GM18499 (cell line): ENCODE results near the gene IL3.

Experiments
- ATAC-seq: cut with Tn5 transposase; IDR thresholded peaks from one replicate; pipeline ENCODE4 v1.9.1; 2021; ENCODE audit warnings: moderate number of reproducible peaks; ENCODE audit not compliant: insufficient read depth, unreplicated experiment

Gene IL3

DNA sequence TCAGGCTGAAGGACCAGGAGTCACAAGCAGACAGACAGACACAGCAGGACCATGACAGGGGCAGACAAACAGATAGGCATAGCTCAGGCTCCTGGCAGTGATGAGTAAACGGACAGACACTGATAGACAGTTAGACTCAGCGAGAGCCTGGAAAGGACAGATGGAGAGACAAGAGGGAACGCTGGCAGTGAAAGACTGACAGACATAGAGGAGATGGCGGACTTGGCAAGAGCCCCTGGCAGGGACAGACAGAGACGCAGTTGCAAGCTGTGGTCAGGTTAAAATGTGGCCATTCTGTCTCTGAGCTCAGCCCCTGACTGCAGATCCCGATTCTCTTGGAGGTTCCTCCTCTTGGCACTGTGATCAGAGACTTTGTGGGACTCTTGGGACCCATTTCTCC is 26.7 kb downstream of the IL3 start:
- no peak for ATAC-seq

DNA sequence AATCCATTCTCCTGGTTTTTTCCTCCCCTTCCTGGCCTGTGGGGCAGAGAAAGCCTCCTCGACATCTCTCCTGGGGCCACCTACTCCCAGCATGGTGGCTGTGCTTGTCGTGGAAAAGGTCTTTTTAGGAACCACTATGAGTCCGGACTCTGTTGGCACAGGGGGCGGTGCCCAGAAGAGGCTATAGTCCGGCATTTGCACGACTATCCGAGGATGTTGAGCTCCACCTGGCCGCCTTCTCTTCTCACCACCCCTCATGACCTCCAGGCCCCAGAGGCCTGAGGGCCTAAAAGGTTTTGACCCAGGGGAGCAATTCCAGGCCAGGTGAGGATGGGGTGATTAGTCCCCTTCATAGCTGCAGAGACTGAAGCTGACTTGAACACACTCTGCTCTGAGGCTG is 27.2 kb downstream of the IL3 start:
- no peak for ATAC-seq

- ATAC-seq, result no peak
These were observed 28.9 kb downstream of the IL3 start for GRCh38 chr5:132089363-132089762.

DNA sequence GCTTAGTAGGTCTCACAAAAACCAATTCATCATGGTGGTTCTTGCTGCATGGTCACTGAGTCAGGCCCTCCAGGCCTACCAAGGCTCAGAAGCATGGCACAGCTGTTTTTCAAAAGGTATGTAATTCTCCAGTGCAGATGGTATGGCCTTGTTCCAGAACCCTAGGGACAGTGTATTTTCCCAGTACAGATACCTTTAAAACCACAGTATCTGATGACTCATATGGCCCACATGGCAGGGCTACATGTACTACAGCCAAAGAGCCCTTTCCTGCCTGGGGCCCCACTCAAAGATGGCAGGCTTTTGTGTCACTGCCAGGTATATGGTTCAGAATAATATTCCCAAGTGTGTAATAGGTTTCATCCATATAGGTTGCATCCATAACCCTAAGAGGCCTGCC is 29.7 kb downstream of the IL3 start:
- no peak for ATAC-seq

- ATAC-seq, result no peak
These were observed 32.8 kb downstream of the IL3 start for GRCh38 chr5:132093271-132093670.

GRCh38 chr5:132094393-132095076 is 34.1 kb downstream of the IL3 start:
- ATAC-seq, result no peak

DNA sequence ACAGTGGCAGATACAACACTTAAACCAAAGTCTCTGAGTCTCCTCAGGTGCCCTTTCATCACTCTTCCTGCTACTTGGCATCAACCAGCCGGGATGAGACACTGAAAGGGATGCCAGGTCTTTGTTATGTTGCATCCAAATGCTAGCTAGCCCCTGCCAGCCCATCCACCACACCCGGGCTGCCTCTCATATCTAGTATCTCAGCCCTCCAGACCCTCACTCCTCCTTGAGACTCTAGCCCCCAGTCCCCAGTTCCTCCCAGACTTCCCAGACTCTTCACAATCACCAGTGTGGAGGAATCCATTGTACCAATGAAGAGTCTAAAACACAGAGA is 34.6 kb downstream of the IL3 start:
- no peak for ATAC-seq

DNA sequence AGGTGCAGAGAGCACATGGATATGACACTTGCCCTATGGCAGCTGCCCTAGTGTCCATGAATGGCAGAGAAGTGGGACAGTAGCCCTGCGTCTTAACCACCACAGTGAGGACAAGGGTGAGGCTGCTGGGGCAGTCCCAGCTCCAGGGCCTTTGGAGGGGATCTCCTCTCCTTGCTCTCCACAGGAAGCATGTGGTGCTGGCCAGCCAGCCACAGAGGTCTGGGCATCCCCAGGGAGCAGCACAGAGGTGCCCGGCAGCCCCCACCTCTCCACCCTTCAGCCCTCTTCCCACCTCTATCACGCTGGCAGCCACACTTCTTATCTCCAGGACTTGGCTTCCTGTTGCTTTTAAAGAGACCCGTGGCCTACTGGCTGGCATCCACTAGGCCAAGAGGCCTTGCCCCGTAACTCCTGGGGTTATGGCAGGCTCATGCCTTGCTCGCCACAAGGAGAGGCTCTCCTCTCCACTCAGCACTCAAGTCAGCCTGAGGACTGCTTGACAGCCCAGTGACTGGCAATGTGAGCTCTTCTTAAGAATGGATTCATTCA is 35.0 kb downstream of the IL3 start:
- no peak for ATAC-seq

DNA sequence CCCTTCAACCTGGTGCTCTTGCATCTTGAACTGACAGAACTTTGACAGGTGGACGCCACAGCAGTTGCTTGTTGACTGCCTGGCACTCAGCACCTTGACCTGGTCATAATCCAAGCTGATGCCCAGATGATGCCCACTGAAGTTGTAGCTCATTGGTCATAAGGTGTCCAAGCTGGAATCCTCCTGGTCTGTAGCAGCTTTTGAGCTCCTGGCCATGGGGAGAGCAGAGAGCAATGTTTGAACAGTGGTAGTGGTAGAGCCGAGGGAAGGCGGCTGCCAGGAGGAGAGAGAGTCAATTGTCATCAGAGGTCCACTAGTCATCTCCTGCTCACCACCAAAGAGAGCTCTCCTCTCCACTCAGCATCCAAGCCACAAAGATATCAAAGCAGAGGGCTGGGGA is 36.4 kb downstream of the IL3 start:
- no peak for ATAC-seq

DNA sequence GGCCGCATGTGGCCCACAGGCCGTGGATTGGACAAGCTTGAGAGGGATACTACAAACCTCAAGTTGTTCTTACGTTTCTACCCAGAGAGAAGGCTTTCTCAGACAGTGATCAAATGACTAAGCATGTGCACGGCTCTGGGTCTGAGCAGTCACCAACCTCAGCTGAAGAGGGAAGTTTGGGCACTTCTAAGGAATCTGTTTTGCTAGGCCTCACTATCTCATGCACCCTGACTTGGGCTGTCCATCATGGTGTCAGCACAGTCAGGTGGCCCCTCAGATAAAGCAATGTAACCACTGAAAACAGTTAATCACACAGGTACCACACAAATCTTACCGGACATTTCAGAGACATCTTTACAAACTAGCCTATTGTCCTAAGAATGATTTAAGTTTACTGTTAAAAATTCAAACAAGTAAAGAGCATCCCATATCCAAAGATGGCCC is 37.7 kb downstream of the IL3 start:
- ATAC-seq, result no peak

- no peak for ATAC-seq
These were observed 38.2 kb downstream of the IL3 start for GRCh38 chr5:132098621-132099020.

DNA sequence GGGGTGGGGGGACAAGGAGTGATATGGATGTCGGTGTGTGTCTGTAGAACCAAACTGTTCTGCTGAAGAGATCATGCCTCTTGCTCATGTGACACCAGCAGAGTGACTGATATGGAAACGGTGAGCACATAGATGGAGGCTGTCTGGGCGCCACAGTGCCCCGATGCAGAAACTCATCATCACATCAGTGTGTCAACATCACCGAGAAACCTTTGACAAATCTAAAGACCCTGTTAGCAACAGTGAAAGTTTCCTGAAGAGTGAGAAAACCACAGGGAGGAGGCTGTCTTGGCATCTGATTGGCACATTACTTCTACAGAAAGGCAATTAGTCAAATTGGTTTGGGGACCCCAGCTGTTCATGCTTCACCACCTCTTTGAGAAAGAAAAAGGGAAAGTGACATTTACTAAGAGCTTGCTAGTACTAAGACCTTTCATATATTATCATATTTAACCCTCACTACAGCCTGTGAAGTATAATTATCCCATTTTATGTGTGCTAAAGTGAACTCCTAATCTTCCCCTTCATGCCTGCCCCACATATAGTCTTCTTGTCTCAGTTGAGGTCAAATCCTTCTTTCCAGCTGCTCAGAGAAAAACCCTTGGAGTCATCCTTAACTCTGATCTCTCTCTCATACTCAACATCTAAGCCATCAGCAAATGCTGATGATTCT is 38.8 kb downstream of the IL3 start:
- peak; percentile 27 for ATAC-seq

- ATAC-seq, result no peak
These were observed 39.5 kb downstream of the IL3 start for GRCh38 chr5:132099905-132100304.

GRCh38 chr5:132100672-132101261 is 40.3 kb downstream of the IL3 start:
- no peak for ATAC-seq

- ATAC-seq, result no peak
These were observed 41.0 kb downstream of the IL3 start for GRCh38 chr5:132101385-132101880.

GRCh38 chr5:132102101-132102701 is 41.7 kb downstream of the IL3 start:
- no peak for ATAC-seq

DNA sequence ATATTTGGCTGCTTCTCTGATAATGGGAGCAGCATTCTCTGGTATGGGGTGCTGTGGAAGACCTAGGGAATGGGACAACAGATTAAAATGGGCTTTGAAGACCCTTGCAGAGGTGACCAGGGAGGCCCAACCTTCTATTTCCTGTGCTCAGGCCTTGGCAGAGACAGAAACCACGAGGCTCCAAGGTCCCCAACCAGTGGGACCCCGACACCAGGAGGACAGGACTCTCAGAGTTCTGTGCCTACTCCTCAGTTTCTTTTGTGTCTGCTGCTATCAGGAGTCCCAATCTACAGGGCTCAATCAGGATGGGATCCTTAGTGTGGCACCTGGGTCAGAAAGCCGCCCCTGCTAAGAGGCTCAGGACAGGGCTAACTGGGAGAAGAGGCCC is 42.5 kb downstream of the IL3 start:
- ATAC-seq, result no peak

DNA sequence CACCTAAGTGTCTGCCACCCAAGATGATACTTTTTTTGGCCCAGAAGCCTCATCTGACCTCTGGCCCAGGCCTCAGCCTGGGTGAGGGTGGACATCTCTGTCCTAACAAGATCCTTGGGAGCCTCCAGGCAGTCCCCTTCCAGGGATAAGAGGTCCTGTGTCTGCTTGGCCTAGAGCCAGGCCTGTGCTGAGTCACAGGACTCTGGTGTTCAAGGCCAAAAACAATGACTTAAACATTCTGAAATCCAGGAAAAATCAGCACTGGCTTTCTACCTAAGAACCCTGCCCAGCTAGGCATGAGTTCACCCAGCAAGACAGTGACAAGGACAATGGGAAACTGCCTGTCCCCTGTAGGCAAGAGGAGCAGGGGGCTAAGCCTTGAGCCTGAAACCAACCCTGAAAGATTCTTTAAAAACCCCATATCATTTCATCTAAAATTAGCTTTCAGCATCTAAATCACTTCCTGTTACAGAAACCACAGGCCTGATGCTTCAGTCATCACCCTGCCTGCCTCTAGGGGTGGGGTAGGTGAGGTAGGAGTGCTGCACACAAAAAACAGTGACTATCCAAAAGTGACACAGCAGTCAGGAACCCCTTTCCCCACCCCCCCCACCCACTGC is 43.0 kb downstream of the IL3 start:
- peak; percentile 59 for ATAC-seq

- peak; percentile 2 for ATAC-seq
These were observed 43.5 kb downstream of the IL3 start for GRCh38 chr5:132103969-132104391.

DNA sequence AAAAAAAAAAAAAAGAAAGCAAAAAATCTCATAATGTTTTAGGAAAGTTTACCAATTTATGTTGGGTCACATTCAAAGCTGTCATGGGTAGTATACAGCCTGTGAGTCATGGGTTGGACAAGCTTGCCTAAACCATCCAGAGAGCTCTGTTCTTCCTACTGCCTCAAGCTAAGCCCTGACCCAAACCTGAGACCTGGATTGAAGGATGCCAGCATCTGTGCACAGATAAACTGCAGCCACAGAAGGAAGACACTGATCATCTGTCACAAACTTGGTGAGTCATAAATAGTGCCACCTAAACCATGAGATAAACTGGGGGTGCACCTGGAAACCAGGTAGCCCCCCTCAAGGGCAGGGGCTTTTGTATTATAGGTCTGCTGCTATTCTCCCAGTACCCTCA is 44.1 kb downstream of the IL3 start:
- no peak for ATAC-seq

- no peak for ATAC-seq
These were observed 45.2 kb downstream of the IL3 start for GRCh38 chr5:132105688-132106087.
